ENCODE results near the gene LRP3. TPM values are rescaled to one million over a fixed set of nuclear protein-coding genes. Genes with fewer than 3 reads are reported as not detected.

LRP3 gene
- total and polyA plus RNA-seq, 9 donors = 18.0 to 31.1 (median 22.5) TPM

DNA sequence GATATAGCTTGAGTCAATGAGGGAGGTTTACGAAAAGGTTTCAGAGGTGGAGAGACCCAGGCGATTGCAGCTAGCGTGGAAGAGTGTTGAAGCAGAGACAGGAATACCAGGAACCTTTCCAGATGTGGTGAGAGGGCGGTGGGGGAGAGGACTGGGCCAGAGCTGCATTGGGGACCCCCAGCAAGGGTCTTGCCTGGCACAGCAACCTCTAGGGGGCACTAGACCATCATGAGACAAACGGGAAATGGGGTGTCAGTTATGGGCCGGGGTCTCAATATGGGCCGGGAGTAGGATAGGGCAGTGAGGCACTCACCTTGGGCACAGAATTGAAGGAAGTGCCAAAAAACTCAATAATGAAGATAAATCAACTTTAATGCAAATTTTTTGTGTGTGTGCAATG lies 2.1 kb upstream of the LRP3 start:
- 62% methylated on average over 5 of the region's 7 CpGs for WGBS (ENCODE audit: insufficient coverage)
- no peaks in the 10 kb centered on the region for H3K9me3 ChIP-seq (replicated peaks; ENCODE audit: control insufficient read depth, low read depth, low read length)
- no peak overlapping the region for H3K4me3 ChIP-seq (ENCODE audit: low read length)
- peaks cover 5% of the 10 kb centered on the region for H3K36me3 ChIP-seq (ENCODE audit: control insufficient read depth, insufficient read depth, low read length)
- peaks cover 6% of the 10 kb centered on the region for H3K27me3 ChIP-seq (ENCODE audit: control insufficient read depth, insufficient read depth, low read length)
- peaks cover 16% of the 10 kb centered on the region for H3K4me1 ChIP-seq (ENCODE audit: control insufficient read depth, insufficient read depth, low read length)
- DNase-seq = no peak
- H3K27ac ChIP-seq (ENCODE audit: low read length) = no peak overlapping the region

DNA sequence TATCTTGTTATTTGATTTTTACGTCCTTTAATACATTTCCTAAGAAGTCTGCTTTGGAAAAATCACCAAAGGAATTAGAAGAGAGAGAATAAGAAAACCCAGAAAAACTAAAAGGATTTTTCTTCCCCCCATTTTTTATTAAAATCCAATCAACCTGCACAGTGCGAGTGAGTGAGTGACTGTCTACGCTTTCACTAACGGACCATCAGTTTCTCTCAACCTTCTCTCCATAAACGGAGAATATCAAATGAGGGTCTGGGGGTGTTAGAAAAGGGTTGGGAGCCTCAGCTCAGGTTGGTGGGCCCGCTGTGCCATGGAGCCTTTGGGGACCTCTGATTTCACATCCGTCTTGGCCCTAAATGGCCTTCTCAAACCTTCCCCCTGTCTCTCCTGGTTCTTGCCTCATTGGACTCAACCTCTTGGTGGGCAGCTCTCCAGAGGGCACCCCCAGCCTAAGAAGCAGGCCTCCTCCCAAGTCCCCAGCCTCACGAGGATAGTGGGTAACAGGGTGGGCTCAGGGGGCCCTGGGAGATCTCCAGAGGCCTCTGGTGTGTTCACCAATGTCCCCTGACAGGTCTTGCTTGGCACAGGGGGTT lies 763 bp upstream of the LRP3 start:
- H3K4me3 ChIP-seq (ENCODE audit: low read length) = peak overlapping the region; percentile 5
- no peak for DNase-seq
- 38% methylated on average over 1 of the region's 8 CpGs for WGBS (ENCODE audit: insufficient coverage)
- no peaks in the 10 kb centered on the region for H3K9me3 ChIP-seq (replicated peaks; ENCODE audit: control insufficient read depth, low read depth, low read length)
- peaks cover 14% of the 10 kb centered on the region for H3K36me3 ChIP-seq (ENCODE audit: control insufficient read depth, insufficient read depth, low read length)
- H3K4me1 ChIP-seq (ENCODE audit: control insufficient read depth, insufficient read depth, low read length) = peaks cover 16% of the 10 kb centered on the region
- no peak overlapping the region for H3K27ac ChIP-seq (ENCODE audit: low read length)
- H3K27me3 ChIP-seq (ENCODE audit: control insufficient read depth, insufficient read depth, low read length) = peaks cover 6% of the 10 kb centered on the region

DNA sequence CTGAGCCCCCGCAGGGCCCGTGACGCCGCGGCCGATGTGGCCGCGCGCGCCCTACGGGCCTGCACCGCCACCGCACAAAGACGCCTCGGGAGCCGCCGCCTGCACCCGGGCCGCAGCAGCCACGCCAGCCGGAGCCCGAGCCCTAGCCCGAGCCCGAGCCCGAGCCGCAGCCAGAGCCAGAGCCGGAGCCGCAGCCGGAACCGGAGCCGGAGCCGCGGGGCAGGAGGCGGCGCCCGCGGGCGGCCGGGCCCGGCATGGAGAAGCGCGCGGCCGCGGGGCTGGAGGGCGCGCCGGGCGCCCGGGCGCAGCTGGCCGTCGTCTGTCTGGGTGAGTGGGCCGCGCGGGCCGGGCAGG lies 379 bp downstream of the LRP3 start:
- H3K4me3 ChIP-seq (ENCODE audit: low read length) = no peak overlapping the region
- H3K4me1 ChIP-seq (ENCODE audit: control insufficient read depth, insufficient read depth, low read length) = peaks cover 16% of the 10 kb centered on the region
- peaks cover 24% of the 10 kb centered on the region for H3K36me3 ChIP-seq (ENCODE audit: control insufficient read depth, insufficient read depth, low read length)
- DNase-seq = no peak
- WGBS (ENCODE audit: insufficient coverage) = under 1% methylated on average over 57 of the region's 57 CpGs
- H3K27ac ChIP-seq (ENCODE audit: low read length) = no peak overlapping the region
- H3K9me3 ChIP-seq (replicated peaks; ENCODE audit: control insufficient read depth, low read depth, low read length) = no peaks in the 10 kb centered on the region
- H3K27me3 ChIP-seq (ENCODE audit: control insufficient read depth, insufficient read depth, low read length) = peaks cover 6% of the 10 kb centered on the region

DNA sequence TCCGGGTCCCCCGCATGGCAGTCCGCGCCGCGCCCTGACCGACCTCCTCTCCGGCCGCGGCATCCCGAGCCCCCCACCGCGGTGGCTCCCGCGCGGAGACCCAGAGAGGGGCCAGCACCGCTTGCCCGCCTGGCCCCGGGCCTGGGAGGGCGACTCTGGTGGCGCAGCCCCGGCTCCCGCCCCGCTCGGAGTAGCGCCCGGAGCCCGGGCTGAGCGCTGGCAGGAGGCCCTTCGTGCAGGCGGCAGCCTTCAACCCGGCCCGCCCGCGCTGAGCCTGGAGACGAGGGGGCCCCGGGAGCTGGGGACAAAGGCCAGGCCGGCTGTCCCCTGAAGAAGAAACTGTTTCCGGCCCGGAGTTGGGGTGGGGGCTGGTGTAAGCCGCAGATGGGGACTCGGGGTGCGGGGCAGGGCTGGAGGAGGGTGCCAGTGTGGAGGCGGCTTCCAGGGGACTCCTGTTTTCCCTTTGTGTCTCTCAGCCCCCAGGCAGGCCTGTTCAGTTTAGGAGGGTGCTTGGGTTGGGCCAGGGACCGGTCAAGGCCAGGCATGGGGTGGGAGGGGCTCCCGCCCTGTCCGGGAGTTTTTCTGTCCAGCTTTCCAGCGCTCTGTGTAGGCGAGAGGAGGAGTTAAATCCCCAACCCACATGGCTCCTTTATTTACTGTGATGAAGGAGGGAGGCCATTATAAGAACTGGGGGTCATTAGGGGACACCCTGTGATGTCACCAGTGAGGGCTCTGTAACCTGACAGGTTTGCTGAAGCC lies 935 bp downstream of the LRP3 start:
- Histone ChIP-seq H3K27ac (ENCODE audit: low read length) (peak overlapping the region; percentile 25), H3K36me3 (ENCODE audit: control insufficient read depth, insufficient read depth, low read length) (peaks cover 25% of the 10 kb centered on the region), H3K9me3 (replicated peaks; ENCODE audit: control insufficient read depth, low read depth, low read length) (no peaks in the 10 kb centered on the region), H3K4me1 (ENCODE audit: control insufficient read depth, insufficient read depth, low read length) (peaks cover 16% of the 10 kb centered on the region), H3K27me3 (ENCODE audit: control insufficient read depth, insufficient read depth, low read length) (peaks cover 6% of the 10 kb centered on the region), H3K4me3 (ENCODE audit: low read length) (peak overlapping the region; percentile 60)
- peak; percentile 73 for DNase-seq
- WGBS (ENCODE audit: insufficient coverage) = 2% methylated on average over 47 of the region's 49 CpGs

DNA sequence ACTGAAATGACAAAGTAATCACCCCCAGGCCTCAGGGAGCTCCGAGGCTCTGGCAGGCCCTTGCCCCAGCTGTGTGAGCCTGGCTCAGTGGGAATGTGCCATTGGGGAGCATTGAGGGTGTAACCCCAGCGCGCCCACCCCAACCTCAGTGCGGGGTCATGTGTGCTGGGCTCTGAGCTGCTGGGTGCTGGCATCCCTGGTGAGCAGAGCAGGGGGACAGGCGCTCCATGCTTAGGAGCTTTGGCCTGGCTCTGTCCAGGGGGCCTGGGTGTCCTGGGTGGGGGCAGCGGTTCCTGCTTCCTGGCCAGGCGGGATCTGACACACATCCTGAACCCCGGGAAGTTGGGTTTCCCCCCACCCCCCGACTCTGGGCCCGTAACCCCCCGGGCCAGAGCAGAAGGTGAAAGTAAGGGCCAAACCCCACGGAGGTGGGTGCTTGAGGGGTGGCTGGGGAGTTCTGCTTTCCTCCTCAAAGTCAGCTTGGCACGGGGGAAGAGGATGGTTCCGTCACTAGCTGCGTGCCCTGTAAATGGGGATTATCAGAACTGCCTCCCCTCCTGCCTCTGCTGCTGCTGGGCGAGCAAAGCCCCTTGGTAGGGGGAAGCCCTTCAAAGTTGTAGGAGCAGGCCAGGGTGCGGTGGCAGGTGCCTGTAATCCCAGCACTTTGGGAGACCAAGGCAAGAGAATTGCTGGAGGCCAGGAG lies 1.7 kb downstream of the LRP3 start:
- H3K27ac ChIP-seq (ENCODE audit: low read length) = no peak overlapping the region
- peaks cover 6% of the 10 kb centered on the region for H3K27me3 ChIP-seq (ENCODE audit: control insufficient read depth, insufficient read depth, low read length)
- no peaks in the 10 kb centered on the region for H3K9me3 ChIP-seq (replicated peaks; ENCODE audit: control insufficient read depth, low read depth, low read length)
- H3K4me1 ChIP-seq (ENCODE audit: control insufficient read depth, insufficient read depth, low read length) = peaks cover 16% of the 10 kb centered on the region
- H3K4me3 ChIP-seq (ENCODE audit: low read length) = peak overlapping the region; percentile 60
- no peak for DNase-seq
- 66% methylated on average over 10 of the region's 17 CpGs for WGBS (ENCODE audit: insufficient coverage)
- H3K36me3 ChIP-seq (ENCODE audit: control insufficient read depth, insufficient read depth, low read length) = peaks cover 25% of the 10 kb centered on the region

DNA sequence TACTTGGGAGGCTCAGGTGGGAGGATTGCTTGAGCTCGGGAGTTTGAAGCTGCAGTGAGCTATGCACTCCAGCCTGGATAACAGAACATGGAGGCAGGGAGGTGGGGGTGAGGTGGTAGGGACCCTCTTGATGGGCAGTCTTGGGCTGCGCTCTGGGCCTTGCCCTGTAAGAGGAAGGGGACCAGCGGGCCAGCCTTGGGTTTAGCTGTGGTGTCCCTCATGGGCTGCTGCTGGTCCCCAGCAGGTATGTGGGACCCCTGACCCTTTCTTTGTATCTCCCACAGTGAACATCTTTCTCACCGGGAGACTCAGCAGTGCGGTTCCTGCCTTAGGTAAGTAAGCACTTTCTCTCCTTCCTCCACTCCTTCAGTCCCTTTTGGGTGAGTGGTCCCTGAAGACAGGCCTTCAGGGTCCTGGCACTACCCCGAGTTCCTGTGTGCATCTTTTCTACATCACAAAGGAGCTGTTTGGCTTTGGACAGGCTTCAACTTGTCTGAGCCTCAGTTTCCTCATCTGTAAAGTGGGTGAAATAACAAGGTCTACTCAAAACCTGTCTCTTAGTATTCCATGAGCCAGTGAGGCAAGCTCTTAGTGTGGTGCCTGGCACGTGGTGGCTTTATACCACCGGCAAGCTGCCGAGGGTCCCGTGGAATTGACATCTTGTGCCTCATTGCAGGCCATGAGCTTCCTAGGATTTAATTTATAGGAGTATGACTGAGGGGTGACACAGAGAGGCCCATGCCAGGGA lies 2.5 kb downstream of the LRP3 start:
- 88% methylated on average over 7 of the region's 10 CpGs for WGBS (ENCODE audit: insufficient coverage)
- peaks cover 16% of the 10 kb centered on the region for H3K4me1 ChIP-seq (ENCODE audit: control insufficient read depth, insufficient read depth, low read length)
- H3K27me3 ChIP-seq (ENCODE audit: control insufficient read depth, insufficient read depth, low read length) = peaks cover 6% of the 10 kb centered on the region
- H3K9me3 ChIP-seq (replicated peaks; ENCODE audit: control insufficient read depth, low read depth, low read length) = no peaks in the 10 kb centered on the region
- no peak overlapping the region for H3K27ac ChIP-seq (ENCODE audit: low read length)
- no peak for DNase-seq
- no peak overlapping the region for H3K4me3 ChIP-seq (ENCODE audit: low read length)
- peaks cover 25% of the 10 kb centered on the region for H3K36me3 ChIP-seq (ENCODE audit: control insufficient read depth, insufficient read depth, low read length)

DNA sequence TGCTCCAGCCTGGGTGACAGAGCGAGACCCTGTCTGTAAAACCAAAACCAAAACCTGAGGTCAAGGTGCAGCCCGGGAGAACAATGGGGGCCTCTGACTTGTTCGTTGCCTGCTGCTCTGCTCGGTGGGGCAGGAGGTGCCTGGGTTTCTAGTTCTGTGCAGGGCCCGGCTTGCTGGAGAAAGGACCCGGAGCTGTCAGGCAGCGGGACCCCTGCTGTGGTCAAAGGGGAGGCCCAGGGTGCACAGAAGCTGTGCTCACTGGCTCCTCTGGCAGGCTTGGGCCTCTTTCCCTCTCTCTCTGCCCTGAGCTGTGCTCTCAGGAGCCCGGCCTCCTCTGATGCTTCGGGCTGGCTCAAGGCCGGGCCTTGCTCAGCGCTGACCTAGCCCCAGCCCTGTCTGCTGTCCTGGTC lies 3.5 kb downstream of the LRP3 start:
- no peak for DNase-seq
- peaks cover 16% of the 10 kb centered on the region for H3K4me1 ChIP-seq (ENCODE audit: control insufficient read depth, insufficient read depth, low read length)
- WGBS (ENCODE audit: insufficient coverage) = 90% methylated on average over 7 of the region's 11 CpGs

DNA sequence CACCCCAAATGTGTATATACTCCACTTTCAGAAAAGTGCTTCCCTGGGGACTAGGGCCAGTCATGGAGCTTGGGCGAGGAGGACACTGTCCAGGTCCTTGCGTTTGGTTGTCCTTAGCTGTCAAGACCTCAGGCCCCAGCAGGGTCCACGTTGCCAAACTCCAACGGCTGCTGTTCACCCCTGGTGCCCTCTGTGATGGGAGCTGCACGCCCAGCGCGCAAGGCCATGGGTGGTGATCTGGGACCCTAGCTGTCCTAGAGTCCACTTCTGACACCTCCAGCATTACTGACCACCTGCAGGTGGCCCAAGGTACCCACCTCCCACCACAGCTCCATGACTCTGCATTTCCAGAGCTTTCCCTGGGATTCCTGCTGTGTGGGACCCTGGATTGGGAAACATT lies 4.0 kb downstream of the LRP3 start:
- Histone ChIP-seq H3K4me3 (ENCODE audit: low read length) (no peak overlapping the region), H3K9me3 (replicated peaks; ENCODE audit: control insufficient read depth, low read depth, low read length) (no peaks in the 10 kb centered on the region), H3K27me3 (ENCODE audit: control insufficient read depth, insufficient read depth, low read length) (peaks cover 2% of the 10 kb centered on the region), H3K4me1 (ENCODE audit: control insufficient read depth, insufficient read depth, low read length) (peaks cover 16% of the 10 kb centered on the region), H3K27ac (ENCODE audit: low read length) (no peak overlapping the region), H3K36me3 (ENCODE audit: control insufficient read depth, insufficient read depth, low read length) (peaks cover 35% of the 10 kb centered on the region)
- WGBS (ENCODE audit: insufficient coverage) = 84% methylated on average over 7 of the region's 7 CpGs
- no peak for DNase-seq

More for the DNA sequence above, 3.5 kb downstream of the LRP3 start:
- Histone ChIP-seq H3K36me3 (ENCODE audit: control insufficient read depth, insufficient read depth, low read length) (peaks cover 30% of the 10 kb centered on the region), H3K27ac (ENCODE audit: low read length) (no peak overlapping the region), H3K4me3 (ENCODE audit: low read length) (no peak overlapping the region), H3K27me3 (ENCODE audit: control insufficient read depth, insufficient read depth, low read length) (peaks cover 2% of the 10 kb centered on the region), H3K9me3 (replicated peaks; ENCODE audit: control insufficient read depth, low read depth, low read length) (no peaks in the 10 kb centered on the region)

DNA sequence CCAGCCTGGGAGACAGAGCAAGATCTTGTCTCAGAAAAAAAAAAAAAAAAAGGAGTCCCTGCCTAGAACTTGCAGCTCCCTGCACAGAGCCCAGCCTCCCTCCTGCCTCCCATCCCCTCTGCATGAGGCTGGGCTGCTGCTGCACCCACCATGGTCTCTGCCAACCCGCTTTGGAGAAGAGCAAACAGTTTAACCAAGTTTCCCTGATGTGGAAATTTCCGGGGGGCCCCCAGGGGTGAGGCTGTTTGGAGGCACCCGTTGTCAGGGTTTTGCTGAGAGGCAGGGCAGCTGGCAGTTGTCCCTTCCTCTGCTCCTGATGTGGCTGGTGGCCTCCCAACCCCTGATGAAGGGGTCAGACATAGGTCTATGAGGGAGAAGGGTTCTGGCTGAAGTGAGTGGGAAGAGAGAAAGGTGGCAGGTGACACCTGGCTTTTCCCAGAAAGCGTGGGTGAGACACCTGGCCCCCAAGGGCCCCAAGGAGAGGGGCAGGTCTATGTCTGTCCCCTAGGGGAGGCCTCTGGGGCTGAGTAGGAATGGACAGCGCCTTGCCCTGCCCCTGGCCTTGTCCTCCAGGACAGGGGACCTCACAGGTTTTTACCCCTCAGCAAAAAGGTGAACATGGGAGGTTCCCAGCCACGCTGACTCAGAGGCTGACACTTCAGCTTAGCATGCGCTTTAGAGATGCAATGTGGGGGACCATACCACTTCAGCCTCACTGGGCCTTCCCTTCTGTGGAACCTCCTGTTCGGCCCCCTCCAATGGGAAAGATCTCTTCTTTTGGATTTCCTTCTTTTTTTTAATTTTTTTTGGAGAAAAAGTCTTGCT lies 5.5 kb downstream of the LRP3 start:
- Histone ChIP-seq H3K27ac (ENCODE audit: low read length) (no peak overlapping the region), H3K36me3 (ENCODE audit: control insufficient read depth, insufficient read depth, low read length) (peaks cover 46% of the 10 kb centered on the region), H3K27me3 (ENCODE audit: control insufficient read depth, insufficient read depth, low read length) (no peaks in the 10 kb centered on the region), H3K4me1 (ENCODE audit: control insufficient read depth, insufficient read depth, low read length) (peaks cover 13% of the 10 kb centered on the region), H3K4me3 (ENCODE audit: low read length) (no peak overlapping the region), H3K9me3 (replicated peaks; ENCODE audit: control insufficient read depth, low read depth, low read length) (no peaks in the 10 kb centered on the region)
- DNase-seq = no peak
- WGBS (ENCODE audit: insufficient coverage) = 67% methylated on average over 4 of the region's 8 CpGs
